AG08396 (cell line): ENCODE data around the gene CIP2A.

ENCODE experiments used
- DNase-seq: peaks from one replicate; pipeline ENCODE4 v3.0.0; 2012; ENCODE audit warnings: low spot score, mixed read lengths

The CIP2A gene

DNA sequence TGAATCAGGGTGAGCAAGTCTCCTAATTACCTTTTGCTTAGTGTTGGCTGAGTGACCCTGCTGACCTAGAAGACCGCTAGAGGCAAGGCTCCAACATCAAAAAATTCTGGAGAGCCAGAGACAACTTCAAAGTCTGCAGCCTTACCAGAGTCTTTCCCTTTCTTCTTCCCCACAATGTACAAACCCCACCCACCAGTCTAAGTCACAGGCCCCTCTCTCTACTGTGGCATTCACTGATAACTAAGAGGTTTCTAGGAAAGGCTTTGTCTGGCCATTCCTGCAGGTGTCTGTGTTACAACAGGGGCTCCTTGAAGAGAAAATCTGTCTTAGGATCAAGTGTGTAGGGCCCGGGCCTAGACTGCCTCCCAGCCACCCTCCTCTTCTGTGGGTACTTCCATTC lies 79.4 kb downstream of the CIP2A start:
- no peak for DNase-seq

DNA sequence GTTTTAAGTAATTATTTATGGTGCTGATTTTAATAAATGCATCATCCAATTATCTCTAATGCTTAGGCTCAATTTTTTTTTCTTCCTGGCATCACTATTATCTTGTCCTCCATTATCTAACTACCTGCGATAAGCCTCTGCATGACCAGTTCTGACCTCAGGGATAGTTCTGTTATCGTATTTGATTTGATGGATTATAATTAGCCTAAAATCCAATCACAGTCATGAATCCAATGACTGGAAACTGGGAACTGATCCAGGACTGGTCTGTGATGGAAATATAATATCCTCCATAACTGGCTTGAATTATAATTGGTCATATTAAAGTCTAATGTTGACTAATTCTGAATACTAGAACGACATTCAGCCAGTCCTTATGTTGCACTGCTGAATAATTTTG lies 80.0 kb downstream of the CIP2A start:
- DNase-seq, result no peak

DNA sequence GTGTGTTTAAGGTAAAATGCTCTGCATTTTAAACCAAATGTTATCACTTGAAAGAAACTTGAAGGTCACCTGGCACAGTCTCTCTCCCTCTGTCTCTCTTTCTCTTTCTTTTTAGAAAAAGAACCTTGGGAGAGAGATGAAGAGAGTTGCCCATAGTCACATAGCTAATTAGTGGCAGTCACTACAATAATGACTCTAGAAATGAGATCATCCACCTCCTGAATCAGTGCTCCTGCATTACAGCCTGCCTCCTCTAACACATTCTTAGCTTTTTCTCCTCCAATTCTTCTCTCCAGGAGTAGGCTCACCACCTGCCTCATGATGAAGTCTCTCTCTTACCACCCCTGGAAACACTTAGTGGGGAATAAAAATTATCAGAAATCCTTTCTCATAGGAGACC lies 81.3 kb downstream of the CIP2A start:
- no peak for DNase-seq

DNA sequence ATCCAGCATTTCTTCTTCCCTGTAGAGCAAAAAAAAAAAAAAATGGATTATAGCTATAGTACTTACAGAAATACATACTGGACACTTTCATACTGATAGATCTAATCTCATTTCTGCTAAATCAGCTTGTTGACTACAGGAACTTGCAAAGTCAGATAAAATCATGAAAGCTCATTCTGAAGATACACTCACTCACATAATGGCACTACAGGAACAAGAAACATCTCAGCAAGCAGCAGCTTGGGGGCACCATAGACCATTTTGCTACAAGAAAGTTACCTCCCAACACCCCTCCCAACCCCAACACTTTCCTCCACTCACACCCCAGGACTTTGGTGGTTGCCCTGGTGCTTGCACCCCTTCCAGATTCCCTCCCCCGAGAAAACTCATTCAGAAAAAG lies 83.4 kb downstream of the CIP2A start:
- no peak for DNase-seq

DNA sequence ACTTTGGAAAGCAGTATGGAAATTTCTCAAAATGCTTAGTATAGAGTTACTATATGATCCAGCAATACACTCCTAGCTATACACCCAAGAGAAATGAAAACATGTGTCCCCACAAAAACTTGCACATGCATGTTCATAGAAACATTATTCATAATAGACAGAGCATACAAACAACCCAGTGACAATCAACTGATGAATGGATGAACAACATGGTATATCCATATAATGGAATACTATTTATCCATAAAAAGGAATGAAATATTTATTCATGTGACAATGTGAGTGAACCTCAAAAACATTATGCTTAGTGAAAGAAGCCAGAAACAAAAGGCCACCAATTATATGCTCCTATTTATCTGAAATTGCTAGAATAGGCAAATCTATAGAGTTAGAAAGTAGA lies 85.5 kb downstream of the CIP2A start:
- DNase-seq, result no peak

DNA sequence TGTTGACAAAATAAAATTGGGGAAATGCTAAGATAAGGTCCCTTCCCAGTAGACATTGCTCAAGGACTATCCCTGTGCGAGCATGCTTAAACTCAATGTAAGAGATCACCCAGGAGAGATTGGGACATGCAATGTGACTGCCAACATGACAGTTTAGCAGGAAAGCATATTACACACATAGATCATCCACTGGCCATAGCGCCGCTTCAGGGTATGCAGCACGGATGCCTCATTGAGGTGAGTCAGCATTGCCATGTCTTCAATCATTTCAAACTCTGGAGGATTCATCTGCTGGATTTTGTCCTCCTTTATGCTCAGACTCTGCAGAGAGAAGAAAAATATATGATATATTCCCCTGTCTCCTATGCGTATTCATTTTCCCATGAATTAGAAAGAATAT lies 87.7 kb downstream of the CIP2A start:
- DNase-seq, result no peak

DNA sequence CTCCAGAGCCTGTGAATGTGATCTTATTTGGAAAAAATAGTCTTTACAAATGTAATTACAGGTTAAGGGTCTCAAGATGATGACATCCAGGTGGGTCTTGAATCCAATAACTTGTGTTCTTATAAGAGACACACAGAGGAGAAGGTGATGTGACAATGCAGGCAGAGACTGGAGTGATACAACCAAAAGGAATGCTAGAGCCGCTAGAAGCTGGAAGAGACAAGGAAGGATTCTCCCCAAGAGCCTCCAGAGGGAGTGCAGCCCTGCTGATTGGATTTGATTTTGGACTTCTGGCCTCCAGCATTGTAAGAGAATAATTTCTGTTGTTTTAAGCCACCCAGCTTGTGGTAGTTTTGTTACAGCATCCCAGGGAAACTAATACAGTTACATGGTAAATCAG lies 88.5 kb downstream of the CIP2A start:
- no peak for DNase-seq
